22Rv1 (cell line): ENCODE measurements around the gene ABCC12.

Source experiments
- ZFX ChIP-seq: fragments of 450-650 bp; IDR thresholded peaks from 2 replicates; pipeline ENCODE4 v1.6.1; 2017; ENCODE audit warnings: antibody characterized with exemption, borderline replicate concordance
- TF ChIP-seq, protein P1 (sequence below): fragments of 450-650 bp; IDR thresholded peaks from 2 replicates; pipeline ENCODE4 v1.5.1; 2017; ENCODE audit warnings: mild to moderate bottlenecking

DNA sequence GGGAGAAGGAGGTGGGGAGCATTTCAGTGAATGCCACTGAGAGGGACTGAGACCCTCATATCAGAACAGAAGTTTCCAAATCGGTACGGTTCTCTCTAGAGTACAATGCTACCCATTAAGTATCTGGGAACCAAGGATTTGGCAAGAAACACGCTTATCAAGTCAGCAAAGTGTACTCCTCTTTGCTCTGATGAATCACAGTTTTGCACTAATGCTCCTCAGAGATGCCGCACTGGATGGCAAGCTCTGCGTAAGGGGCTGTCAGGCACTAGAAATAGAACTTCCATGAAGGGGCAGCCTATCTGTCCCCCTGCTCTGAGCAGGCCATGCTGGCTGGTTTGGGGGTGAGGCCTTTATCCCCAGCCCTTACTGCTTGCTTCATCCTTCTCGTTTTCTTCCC lies 4.8 kb upstream of the ABCC12 start:
- TF ChIP-seq, protein P1, sequence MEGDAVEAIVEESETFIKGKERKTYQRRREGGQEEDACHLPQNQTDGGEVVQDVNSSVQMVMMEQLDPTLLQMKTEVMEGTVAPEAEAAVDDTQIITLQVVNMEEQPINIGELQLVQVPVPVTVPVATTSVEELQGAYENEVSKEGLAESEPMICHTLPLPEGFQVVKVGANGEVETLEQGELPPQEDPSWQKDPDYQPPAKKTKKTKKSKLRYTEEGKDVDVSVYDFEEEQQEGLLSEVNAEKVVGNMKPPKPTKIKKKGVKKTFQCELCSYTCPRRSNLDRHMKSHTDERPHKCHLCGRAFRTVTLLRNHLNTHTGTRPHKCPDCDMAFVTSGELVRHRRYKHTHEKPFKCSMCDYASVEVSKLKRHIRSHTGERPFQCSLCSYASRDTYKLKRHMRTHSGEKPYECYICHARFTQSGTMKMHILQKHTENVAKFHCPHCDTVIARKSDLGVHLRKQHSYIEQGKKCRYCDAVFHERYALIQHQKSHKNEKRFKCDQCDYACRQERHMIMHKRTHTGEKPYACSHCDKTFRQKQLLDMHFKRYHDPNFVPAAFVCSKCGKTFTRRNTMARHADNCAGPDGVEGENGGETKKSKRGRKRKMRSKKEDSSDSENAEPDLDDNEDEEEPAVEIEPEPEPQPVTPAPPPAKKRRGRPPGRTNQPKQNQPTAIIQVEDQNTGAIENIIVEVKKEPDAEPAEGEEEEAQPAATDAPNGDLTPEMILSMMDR: no peak
- no peak for TF ChIP-seq ZFX
